SK-N-SH (cell line): ENCODE measurements around the gene NPY5R. TPM values are rescaled to one million over a fixed set of nuclear protein-coding genes. Genes with fewer than 3 reads are reported as not detected.

ENCODE experiments used
- CTCF ChIA-PET: fragments of 300-600, 350-600 bp; formaldehyde crosslinking; extraction: SDS; loops from one replicate; lab custom pipeline; 2021; lab: Yijun Ruan, JAX
- POLR2A ChIA-PET: fragments of 350-600 bp; sonication (Branson Sonifier 250); formaldehyde crosslinking; extraction: SDS; loops from one replicate; lab custom pipeline; 2020; ENCODE audit warnings: antibody characterized with exemption, inconsistent platforms; lab: Yijun Ruan, JAX
- DNase-seq: peaks from one replicate; pipeline ENCODE4 v3.0.0; 2012
- H2AFZ ChIP-seq: fragments of 200-600 bp; sonication (generic); 2 replicates; pipeline ENCODE4 v1.8.1; 2016; ENCODE audit warnings: antibody characterized with exemption, mild to moderate bottlenecking, low read depth
- H3F3A ChIP-seq: fragments of 200-600 bp; sonication (generic); replicated peaks from 2 replicates; pipeline ENCODE3; 2016; ENCODE audit warnings: antibody characterized with exemption, mild to moderate bottlenecking; ENCODE audit not compliant: insufficient read depth
- H3K27ac ChIP-seq, 2 experiments: fragments of 200-500 bp in 1 of 2; fragments of 200-600 bp in 1 of 2; sonication (Bioruptor generic) in 1 of 2; sonication (generic), shearing (Covaris generic) in 1 of 2; 2 replicates each; pipeline versions ENCODE4 v1.5.1 to v1.6.1; 2014 to 2016; ENCODE audit warnings: low read depth in 2 of 2, inconsistent platforms in 1 of 2, low read length in 1 of 2, mild to moderate bottlenecking in 1 of 2, mixed read lengths in 1 of 2
- H3K27me3 ChIP-seq: fragments of 200-600 bp; sonication (generic), shearing (Covaris generic); 2 replicates; pipeline ENCODE4 v1.6.1; 2016; ENCODE audit warnings: mixed run types; ENCODE audit not compliant: insufficient read depth
- H3K36me3 ChIP-seq, 2 experiments: fragments of 200-500 bp in 1 of 2; fragments of 200-600 bp in 1 of 2; sonication (Bioruptor generic) in 1 of 2; sonication (generic) in 1 of 2; replicated peaks in 1 of 2; 2 replicates each; pipeline versions ENCODE3 to v1.5.1; 2014 to 2016; ENCODE audit warnings: low read length in 1 of 2, mild to moderate bottlenecking in 1 of 2; ENCODE audit not compliant: insufficient read depth in 2 of 2, control insufficient read depth in 1 of 2
- H3K4me1 ChIP-seq, 2 experiments: fragments of 200-500 bp in 1 of 2; fragments of 200-600 bp in 1 of 2; sonication (Bioruptor generic) in 1 of 2; sonication (generic), shearing (Covaris generic) in 1 of 2; 2 replicates each; pipeline versions ENCODE4 v1.5.1 to v1.6.1; 2014 to 2016; ENCODE audit warnings: low read depth in 1 of 2, low read length in 1 of 2, mixed run types in 1 of 2; ENCODE audit not compliant: insufficient read depth in 2 of 2, control insufficient read depth in 1 of 2
- H3K4me2 ChIP-seq: fragments of 200-600 bp; sonication (generic), shearing (Covaris generic); 2 replicates; pipeline ENCODE4 v1.6.1; 2017; ENCODE audit warnings: mixed run types
- H3K4me3 ChIP-seq, 2 experiments: fragments of 200-500 bp in 1 of 2; fragments of 200-600 bp in 1 of 2; sonication (Bioruptor generic) in 1 of 2; sonication (generic), shearing (Covaris generic) in 1 of 2; 2 replicates each; pipeline versions ENCODE4 v1.5.1 to v1.8.1; 2014 to 2016; ENCODE audit warnings: low read depth in 2 of 2, inconsistent platforms in 1 of 2, low read length in 1 of 2, mild to moderate bottlenecking in 1 of 2, mixed read lengths in 1 of 2, moderate library complexity in 1 of 2
- H3K79me2 ChIP-seq: fragments of 200-600 bp; sonication (generic); 2 replicates; pipeline ENCODE4 v1.8.1; 2017; ENCODE audit warnings: mild to moderate bottlenecking; ENCODE audit not compliant: insufficient read depth
- H3K9ac ChIP-seq: fragments of 200-600 bp; sonication (generic); 2 replicates; pipeline ENCODE4 v1.6.1; 2017; ENCODE audit warnings: mixed run types
- H3K9me2 ChIP-seq: fragments of 200-600 bp; sonication (generic); 2 replicates; pipeline ENCODE4 v1.6.1; 2017; ENCODE audit warnings: mixed run types
- H3K9me3 ChIP-seq: fragments of 200-600 bp; sonication (generic); 2 replicates; pipeline ENCODE4 v1.6.1; 2017; ENCODE audit warnings: mixed run types, mild to moderate bottlenecking, moderate library complexity
- H4K20me1 ChIP-seq: fragments of 200-600 bp; sonication (generic); 2 replicates; pipeline ENCODE4 v1.6.1; 2017; ENCODE audit warnings: mild to moderate bottlenecking, mixed run types; ENCODE audit not compliant: insufficient read depth
- CTCF ChIP-seq: fragments of 200-600 bp; sonication (generic); IDR thresholded peaks from 2 replicates; pipeline ENCODE4 v1.6.1; 2017; ENCODE audit warnings: antibody characterized with exemption, mild to moderate bottlenecking, moderate library complexity
- ELF1 ChIP-seq: IDR thresholded peaks from 2 replicates; pipeline ENCODE4 v1.4.0; 2012
- EP300 ChIP-seq, 2 experiments: IDR thresholded peaks; 2 replicates each; pipeline versions ENCODE4 v1.4.0 to v1.6.1; 2012; ENCODE audit warnings: borderline replicate concordance in 1 of 2, low read depth in 1 of 2, low read length in 1 of 2
- EZH2phosphoT487 ChIP-seq: fragments of 200-600 bp; sonication (generic); IDR thresholded peaks from 2 replicates; pipeline ENCODE4 v1.6.1; 2017; ENCODE audit warnings: low read depth, mixed run types, mild to moderate bottlenecking, antibody characterized with exemption, moderate library complexity, borderline replicate concordance
- FOSL2 ChIP-seq: IDR thresholded peaks from 2 replicates; pipeline ENCODE4 v1.4.0; 2012; ENCODE audit warnings: low read depth, mild to moderate bottlenecking, moderate library complexity, borderline replicate concordance
- FOXM1 ChIP-seq: IDR thresholded peaks from 2 replicates; pipeline ENCODE4 v1.4.0; 2012; ENCODE audit warnings: low read depth, mild to moderate bottlenecking
- JUND ChIP-seq: IDR thresholded peaks from 2 replicates; pipeline ENCODE4 v1.4.0; 2012
- MEF2A ChIP-seq: IDR thresholded peaks from 2 replicates; pipeline ENCODE4 v1.4.0; 2012; ENCODE audit warnings: low read depth, borderline replicate concordance
- NRF1 ChIP-seq: IDR thresholded peaks from 2 replicates; pipeline ENCODE4 v1.6.1; 2012; ENCODE audit warnings: low read depth, mild to moderate bottlenecking, low read length
- PBX3 ChIP-seq: IDR thresholded peaks from 2 replicates; pipeline ENCODE4; 2012
- RCOR1 ChIP-seq: fragments of 150-350 bp; IDR thresholded peaks from 2 replicates; pipeline ENCODE4 v1.6.1; 2017; ENCODE audit warnings: antibody characterized with exemption, low read length
- SMC3 ChIP-seq: IDR thresholded peaks from 2 replicates; pipeline ENCODE4 v1.6.1; 2012; ENCODE audit warnings: low read depth, low read length, improper control_type of control experiment
- USF1 ChIP-seq: IDR thresholded peaks from 2 replicates; pipeline ENCODE4 v1.4.0; 2012; ENCODE audit warnings: low read depth, borderline replicate concordance
- YY1 ChIP-seq: IDR thresholded peaks from 2 replicates; pipeline ENCODE4 v1.4.0; 2012; ENCODE audit warnings: low read depth, mild to moderate bottlenecking
- WGBS: methylation state at CpG from one replicate; pipeline ENCODE4 v1.1.6; 2017; ENCODE audit warnings: low lambda C conversion rate; 5-methylcytosine and 5-hydroxymethylcytosine counted together
- polyA plus RNA-seq, 3 experiments: library from polyadenylated mRNA; depleted of rRNA; stranded (reverse); fragments of >200 nt; gene quantifications; 2 replicates each; pipeline ENCODE4 v1.2.3, GENCODE V29; 2012
- TF ChIP-seq, protein P1 (sequence below): fragments of 150-350 bp; IDR thresholded peaks from 2 replicates; pipeline ENCODE4 v1.6.1; 2017; ENCODE audit warnings: antibody characterized with exemption, low read length, low read depth, borderline replicate concordance
- TF ChIP-seq, protein P2 (sequence below): fragments of 150-350 bp; IDR thresholded peaks from 2 replicates; pipeline ENCODE4 v1.6.1; 2016; ENCODE audit warnings: mild to moderate bottlenecking, low read depth, low read length

NPY5R gene
- polyA plus RNA-seq, 1 of the 3 experiments (the other 2 are of a cell fraction), result not detected

DNA sequence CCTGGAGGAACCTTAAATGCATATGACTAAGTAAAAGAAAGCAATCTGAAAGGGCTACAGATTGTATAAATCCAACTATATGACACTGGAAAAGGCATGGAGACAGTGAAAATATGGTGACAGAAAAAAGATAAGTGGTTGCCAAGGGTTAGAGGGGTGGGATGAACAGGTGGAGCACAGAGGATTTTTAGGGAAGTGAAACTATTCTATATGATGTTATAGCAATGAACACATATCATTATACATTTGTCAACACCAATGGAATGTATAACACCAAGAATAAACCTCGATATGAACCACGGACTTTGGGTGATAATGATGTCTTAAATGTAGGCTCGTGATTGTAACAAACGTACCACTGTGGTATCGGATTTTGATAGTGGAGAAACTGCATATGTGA, 40.7 kb downstream of the NPY5R start:
- ChIA-PET CTCF (no interaction called here), POLR2A (no interaction called here)
- TF ChIP-seq, protein P1, sequence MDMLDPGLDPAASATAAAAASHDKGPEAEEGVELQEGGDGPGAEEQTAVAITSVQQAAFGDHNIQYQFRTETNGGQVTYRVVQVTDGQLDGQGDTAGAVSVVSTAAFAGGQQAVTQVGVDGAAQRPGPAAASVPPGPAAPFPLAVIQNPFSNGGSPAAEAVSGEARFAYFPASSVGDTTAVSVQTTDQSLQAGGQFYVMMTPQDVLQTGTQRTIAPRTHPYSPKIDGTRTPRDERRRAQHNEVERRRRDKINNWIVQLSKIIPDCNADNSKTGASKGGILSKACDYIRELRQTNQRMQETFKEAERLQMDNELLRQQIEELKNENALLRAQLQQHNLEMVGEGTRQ, result no peak
- TF ChIP-seq PBX3 (no peak), EZH2phosphoT487 (no peak), FOSL2 (no peak), JUND (no peak), FOXM1 (no peak), EP300 (IDR thresholded peaks at IDR 0.05; ENCODE audit: borderline replicate concordance in 1 of 2, low read depth in 1 of 2, low read length in 1 of 2) (no peak), YY1 (no peak), SMC3 (no peak), RCOR1 (no peak), USF1 (no peak), CTCF (no peak), ELF1 (no peak), MEF2A (no peak), NRF1 (no peak)
- TF ChIP-seq, protein P2, sequence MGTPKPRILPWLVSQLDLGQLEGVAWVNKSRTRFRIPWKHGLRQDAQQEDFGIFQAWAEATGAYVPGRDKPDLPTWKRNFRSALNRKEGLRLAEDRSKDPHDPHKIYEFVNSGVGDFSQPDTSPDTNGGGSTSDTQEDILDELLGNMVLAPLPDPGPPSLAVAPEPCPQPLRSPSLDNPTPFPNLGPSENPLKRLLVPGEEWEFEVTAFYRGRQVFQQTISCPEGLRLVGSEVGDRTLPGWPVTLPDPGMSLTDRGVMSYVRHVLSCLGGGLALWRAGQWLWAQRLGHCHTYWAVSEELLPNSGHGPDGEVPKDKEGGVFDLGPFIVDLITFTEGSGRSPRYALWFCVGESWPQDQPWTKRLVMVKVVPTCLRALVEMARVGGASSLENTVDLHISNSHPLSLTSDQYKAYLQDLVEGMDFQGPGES, result no peak
- Histone ChIP-seq H2AFZ (no peak overlapping the region), H3K9ac (no peak overlapping the region), H3K4me3 (no peak overlapping the region), H3K79me2 (no peaks in the 10 kb centered on the region), H3K9me2 (no peaks in the 10 kb centered on the region), H3K9me3 (no peaks in the 10 kb centered on the region), H3K4me2 (no peak overlapping the region), H4K20me1 (no peaks in the 10 kb centered on the region), H3K36me3 (no peaks in the 10 kb centered on the region), H3K27ac (no peak overlapping the region), H3F3A (no peaks in the 10 kb centered on the region), H3K4me1 (no peaks in the 10 kb centered on the region), H3K27me3 (peaks cover 5% of the 10 kb centered on the region; the same call in 1 of the 2 replicates)
- 1% methylated on average over 5 of the region's 5 CpGs for WGBS
- no peak for DNase-seq
